GM12873 (cell line): Measurements from ENCODE around the gene TMEM132E.

ENCODE experiments used
- TF ChIP-seq, protein P1 (sequence below): IDR thresholded peaks from 2 replicates; pipeline ENCODE4 v1.5.1; 2012; ENCODE audit warnings: low read depth, mild to moderate bottlenecking, moderate library complexity, low read length, control low read depth; ENCODE audit not compliant: insufficient read depth; ENCODE audit errors: missing control alignments

Gene TMEM132E

DNA sequence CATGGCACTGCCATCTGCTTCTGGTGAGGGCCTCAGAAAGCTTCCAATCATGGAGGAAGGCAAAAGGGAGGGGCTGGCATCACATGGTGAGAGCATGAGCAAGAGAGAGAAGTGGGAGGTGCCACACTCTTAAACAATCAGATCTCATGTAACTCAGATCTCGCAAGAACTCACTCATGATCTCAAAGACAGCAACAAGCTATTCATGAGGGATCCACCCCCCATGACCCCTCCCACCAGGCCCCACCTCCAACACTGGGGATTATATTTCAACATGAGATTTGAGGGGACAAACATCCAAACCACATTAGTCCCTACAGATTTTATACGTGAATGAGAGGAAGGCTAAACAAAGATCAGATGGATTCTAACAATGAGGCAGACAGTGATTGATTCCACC is 8.9 kb upstream of the TMEM132E start:
- TF ChIP-seq, protein P1, sequence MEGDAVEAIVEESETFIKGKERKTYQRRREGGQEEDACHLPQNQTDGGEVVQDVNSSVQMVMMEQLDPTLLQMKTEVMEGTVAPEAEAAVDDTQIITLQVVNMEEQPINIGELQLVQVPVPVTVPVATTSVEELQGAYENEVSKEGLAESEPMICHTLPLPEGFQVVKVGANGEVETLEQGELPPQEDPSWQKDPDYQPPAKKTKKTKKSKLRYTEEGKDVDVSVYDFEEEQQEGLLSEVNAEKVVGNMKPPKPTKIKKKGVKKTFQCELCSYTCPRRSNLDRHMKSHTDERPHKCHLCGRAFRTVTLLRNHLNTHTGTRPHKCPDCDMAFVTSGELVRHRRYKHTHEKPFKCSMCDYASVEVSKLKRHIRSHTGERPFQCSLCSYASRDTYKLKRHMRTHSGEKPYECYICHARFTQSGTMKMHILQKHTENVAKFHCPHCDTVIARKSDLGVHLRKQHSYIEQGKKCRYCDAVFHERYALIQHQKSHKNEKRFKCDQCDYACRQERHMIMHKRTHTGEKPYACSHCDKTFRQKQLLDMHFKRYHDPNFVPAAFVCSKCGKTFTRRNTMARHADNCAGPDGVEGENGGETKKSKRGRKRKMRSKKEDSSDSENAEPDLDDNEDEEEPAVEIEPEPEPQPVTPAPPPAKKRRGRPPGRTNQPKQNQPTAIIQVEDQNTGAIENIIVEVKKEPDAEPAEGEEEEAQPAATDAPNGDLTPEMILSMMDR: no peak

DNA sequence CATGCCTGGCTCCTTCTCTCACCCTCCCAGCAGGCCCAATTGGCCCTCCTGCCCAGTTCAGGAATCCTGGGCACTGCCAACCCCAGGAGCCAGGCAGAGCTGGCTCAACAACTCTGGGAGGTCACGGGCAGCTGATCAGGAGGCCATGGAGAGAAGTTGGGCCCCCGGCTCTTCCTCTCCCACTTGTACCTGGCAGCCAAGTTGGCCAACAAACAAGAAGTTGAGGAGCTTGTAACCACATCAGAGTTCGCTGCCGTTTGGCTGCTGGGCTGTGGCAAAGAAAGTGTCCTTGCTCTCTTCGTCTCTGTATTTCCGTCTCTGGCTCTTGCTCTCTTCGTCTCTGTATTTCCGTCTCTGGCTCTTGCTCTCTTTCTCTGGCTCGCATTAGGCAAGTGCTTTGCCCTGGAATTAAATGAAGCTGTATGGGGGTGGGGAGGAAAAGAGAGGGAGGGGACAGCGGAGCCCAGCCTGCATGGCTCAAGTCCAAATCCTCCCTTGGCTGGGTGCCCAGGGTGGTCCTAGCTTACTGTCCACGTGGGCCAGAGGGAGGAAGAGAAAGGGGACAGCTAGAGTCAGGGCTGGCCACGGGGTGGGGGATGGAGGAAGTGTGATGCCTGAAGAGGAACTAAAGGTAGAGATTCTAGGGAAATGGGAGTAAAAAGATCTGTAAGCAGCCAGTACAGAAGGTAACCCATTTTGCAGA is 7.8 kb upstream of the TMEM132E start:
- TF ChIP-seq, protein P1: no peak

DNA sequence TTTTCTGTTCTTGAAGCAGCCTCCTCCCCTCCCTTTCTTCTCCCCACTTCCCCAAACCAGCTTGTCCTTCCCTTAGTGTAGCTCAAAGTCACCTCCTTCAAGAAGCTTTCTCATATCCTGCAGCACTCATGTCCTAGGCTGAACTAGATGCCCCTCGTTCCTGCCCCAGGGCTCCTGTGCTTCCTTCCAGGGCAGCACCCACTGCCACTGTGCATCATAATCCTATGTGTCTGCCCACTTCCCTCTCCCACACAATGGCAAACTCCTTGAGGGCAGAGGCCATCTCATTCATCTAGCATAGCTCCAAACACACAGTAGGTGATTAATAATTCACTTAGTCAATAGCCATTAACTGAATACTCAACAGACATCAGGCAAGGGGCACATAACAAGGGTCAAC is 6.9 kb upstream of the TMEM132E start:
- TF ChIP-seq, protein P1: no peak

DNA sequence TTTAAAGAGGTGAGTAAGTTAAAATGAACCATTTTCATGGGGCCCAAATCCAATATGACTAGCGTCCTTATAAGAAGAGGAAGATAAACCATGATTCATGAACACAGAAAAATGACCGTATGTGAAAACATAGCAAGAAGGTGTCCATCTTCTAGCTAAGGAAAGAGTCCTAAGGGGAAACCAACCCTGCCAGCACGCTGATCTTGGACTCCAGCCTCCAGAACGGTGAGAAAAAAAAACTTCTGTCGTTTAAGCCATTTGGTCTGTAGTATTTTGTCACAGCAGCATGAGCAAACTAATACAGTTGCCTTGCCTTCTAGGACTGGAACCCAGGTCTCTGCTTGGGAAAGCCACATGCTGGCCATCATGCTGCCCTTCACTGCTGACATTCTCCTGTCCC is 4.2 kb upstream of the TMEM132E start:
- TF ChIP-seq, protein P1: no peak

DNA sequence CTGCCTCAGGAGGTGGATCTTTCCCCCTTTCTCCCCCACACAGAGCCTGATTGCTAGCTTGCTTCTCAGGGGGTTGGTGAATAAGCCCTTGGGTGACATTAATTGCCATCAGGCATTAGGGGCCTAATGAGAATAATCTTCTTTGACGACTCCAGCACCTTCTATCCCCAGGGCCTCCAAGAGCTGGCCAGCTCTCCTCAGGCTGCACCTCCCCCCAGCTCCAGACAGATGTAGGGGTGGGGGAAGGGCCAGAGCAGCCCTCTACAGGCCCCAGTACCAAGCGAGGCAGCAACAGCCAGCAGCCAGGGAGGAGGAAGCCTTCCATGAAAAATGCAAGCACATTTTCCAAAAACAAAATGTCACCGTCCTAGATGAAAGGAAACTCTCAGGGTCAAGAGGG is 1.4 kb upstream of the TMEM132E start:
- TF ChIP-seq, protein P1: no peak

DNA sequence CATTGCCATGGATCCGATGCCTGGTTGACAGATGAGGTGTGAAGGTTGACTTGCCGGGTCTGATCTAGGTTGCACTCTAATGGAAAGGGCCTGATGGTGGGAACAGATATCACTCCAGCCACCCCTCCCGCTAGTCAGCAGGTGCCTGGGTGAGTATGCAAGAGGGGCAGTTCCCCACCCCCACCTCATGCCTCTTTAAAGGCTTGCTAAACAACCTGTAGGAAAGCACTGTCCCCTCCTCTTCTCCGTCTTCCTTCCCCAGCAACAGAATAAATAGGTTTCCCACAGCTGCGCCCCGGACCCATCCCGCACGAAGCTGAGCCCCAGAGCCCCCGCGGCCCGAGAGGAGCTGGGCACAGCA is 746 bp upstream of the TMEM132E start:
- TF ChIP-seq, protein P1: no peak

DNA sequence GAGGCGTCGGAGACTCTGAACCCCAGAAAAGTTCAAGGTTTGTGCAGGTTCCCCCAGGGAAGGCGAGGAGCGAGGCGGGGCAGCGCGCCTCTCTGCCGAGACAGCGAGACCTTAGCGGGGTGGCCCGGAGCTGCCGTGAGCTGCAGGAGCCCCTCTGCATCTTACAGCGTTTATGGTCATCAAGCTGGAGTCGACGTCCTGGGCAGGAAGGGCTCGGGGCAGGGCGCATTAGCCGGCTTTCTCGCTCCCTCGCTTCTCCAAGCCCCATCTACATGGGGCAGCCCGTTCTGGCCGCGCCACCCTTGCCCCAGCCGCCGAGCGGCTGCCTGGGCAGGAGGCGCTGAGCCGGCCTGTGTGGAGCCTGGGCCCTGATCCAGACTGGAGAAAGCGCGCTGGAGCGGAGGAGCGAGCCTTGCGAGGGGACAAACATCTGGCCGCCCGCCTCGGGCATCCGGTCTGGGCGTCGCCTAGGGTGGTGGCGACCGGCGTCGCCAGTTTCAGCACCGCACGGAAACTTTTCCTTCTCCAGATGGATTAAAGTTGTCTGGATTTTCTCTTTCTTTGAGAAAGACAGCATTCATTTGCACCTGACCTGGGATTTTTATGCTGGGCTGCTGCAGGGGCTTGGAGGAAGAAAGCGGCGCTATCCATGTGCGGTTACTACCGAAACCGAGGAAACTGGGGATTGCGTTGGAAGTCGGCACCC is 750 bp downstream of the TMEM132E start:
- TF ChIP-seq, protein P1: no peak
